Activated B cell treated with CpG ODN at 0.5 μM for 24 hours (primary cell): ENCODE results near the gene FLNB. TPM values are rescaled to one million over a fixed set of nuclear protein-coding genes. Genes with fewer than 3 reads are reported as not detected.
"Not testable (repeated sequence)": the region's sequence is repeated elsewhere in the genome, so short reads cannot be mapped to it uniquely, and the experiment has no call there.

Experiments
- ATAC-seq: fragments of 200-7000 bp; cut with Tn5 transposase; one replicate; pipeline ENCODE4 v1.10.0; 2021; ENCODE audit warnings: low read depth, mild to moderate bottlenecking, moderate library complexity
- CTCF ChIA-PET: fragments of 350-600 bp; sonication (Branson Sonifier 250); formaldehyde crosslinking; loops from one replicate; lab custom pipeline; 2021; ENCODE audit warnings: antibody characterized with exemption; lab: Charles Lee
- POLR2A ChIA-PET: fragments of 350-600 bp; sonication (Branson Sonifier 250); formaldehyde crosslinking; loops from one replicate; lab custom pipeline; 2021; ENCODE audit warnings: antibody characterized with exemption; lab: Charles Lee
- DNase-seq: peaks from one replicate; pipeline ENCODE4 v3.0.0; 2022
- H3K27ac Mint-ChIP-seq: one replicate; pipeline ENCODE4 v1.8.0; 2020; ENCODE audit warnings: mixed read lengths
- H3K27me3 Mint-ChIP-seq: one replicate; pipeline ENCODE4 v1.8.0; 2021; ENCODE audit warnings: mixed read lengths
- H3K36me3 Mint-ChIP-seq: one replicate; pipeline ENCODE4 v1.8.0; 2021; ENCODE audit warnings: low read depth, mixed read lengths
- H3K4me1 Mint-ChIP-seq: one replicate; pipeline ENCODE4 v1.8.0; 2021; ENCODE audit warnings: mixed read lengths
- H3K4me3 Mint-ChIP-seq: one replicate; pipeline ENCODE4 v1.8.0; 2020; ENCODE audit warnings: mild to moderate bottlenecking, mixed read lengths
- H3K9me3 Mint-ChIP-seq: one replicate; pipeline ENCODE4 v1.8.0; 2020; ENCODE audit warnings: mixed read lengths
- intact Hi-C: fragments of 100-400 bp; cut with micrococcal nuclease; formaldehyde crosslinking; loops from one replicate; pipeline ENCODE4 v1.15.1; 2024
- total RNA-seq: library from RNA; stranded (reverse); gene quantifications from 2 replicates; pipeline ENCODE4 v1.2.3, GENCODE V29; 2022
- TF ChIP-seq, protein P1 (sequence below): fragments of 200-600 bp; IDR thresholded peaks from one replicate; pipeline ENCODE4 v1.8.0; 2022; ENCODE audit warnings: antibody characterized with exemption, mild to moderate bottlenecking

Gene FLNB
- total RNA-seq, 1 donor from 2014 or later = 16.7 TPM

DNA sequence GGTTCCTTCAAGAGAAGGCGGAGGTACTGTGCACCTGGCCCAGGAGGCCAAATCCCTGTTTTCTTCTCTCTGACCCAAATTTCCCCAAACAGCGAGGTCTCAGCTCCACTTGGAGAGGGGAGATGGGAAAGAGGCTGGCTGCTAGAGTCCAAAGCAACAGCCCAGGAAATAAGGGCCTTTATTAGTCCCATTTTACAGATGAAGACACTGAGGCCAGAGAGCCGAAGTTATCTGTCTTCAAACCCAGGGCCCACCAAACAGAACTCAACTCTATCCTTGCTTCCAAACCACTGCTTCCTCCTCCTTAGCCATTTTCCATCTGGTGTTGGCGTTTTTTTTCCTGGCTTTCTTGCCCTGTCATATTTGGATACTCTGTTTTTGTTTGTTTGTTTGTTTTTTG is 22.0 kb upstream of the FLNB start:
- H3K27me3 Mint-ChIP-seq = no peaks in the 10 kb centered on the region
- peaks cover 22% of the 10 kb centered on the region for H3K4me1 Mint-ChIP-seq
- ChIA-PET CTCF (no interaction called here), POLR2A (interaction anchor here (0.7 kb wide), 1 partner anchor 246 kb away, joined by 3 read pairs; no protein-coding TSS in a partner anchor)
- intact Hi-C loops = no loop called here
- DNase-seq (no peak), ATAC-seq (no peak)
- no peaks in the 10 kb centered on the region for H3K9me3 Mint-ChIP-seq
- no peak overlapping the region for H3K27ac Mint-ChIP-seq
- TF ChIP-seq, protein P1, sequence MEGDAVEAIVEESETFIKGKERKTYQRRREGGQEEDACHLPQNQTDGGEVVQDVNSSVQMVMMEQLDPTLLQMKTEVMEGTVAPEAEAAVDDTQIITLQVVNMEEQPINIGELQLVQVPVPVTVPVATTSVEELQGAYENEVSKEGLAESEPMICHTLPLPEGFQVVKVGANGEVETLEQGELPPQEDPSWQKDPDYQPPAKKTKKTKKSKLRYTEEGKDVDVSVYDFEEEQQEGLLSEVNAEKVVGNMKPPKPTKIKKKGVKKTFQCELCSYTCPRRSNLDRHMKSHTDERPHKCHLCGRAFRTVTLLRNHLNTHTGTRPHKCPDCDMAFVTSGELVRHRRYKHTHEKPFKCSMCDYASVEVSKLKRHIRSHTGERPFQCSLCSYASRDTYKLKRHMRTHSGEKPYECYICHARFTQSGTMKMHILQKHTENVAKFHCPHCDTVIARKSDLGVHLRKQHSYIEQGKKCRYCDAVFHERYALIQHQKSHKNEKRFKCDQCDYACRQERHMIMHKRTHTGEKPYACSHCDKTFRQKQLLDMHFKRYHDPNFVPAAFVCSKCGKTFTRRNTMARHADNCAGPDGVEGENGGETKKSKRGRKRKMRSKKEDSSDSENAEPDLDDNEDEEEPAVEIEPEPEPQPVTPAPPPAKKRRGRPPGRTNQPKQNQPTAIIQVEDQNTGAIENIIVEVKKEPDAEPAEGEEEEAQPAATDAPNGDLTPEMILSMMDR = no peak
- H3K4me3 Mint-ChIP-seq = no peak overlapping the region
- no peaks in the 10 kb centered on the region for H3K36me3 Mint-ChIP-seq

- H3K4me3 Mint-ChIP-seq, H3K27me3 Mint-ChIP-seq, ATAC-seq, H3K27ac Mint-ChIP-seq, CTCF ChIA-PET, POLR2A ChIA-PET, intact Hi-C loops, H3K9me3 Mint-ChIP-seq, H3K4me1 Mint-ChIP-seq, H3K36me3 Mint-ChIP-seq, DNase-seq: not testable (repeated sequence)
These were observed 19.0 kb upstream of the FLNB start for GRCh38 chr3:57989198-57989597.

DNA sequence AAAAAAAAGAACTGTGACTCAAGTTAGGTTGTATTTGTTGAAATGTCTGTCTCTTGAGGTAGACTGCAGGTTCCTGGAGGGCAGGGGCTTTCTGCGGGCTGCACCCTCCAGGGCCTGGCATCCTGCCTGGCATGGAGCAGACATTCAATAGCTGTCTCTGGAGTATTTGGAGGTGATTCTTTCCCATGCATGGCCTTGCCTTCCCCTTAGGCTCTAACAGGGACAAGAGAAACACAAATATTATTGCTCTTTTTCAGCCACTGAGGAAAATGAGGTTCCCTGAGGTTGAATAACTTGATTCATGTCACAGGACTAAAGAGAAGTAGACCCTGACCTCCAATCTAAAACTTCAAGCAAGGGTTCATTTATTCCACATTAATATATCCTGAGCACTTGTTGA is 18.6 kb upstream of the FLNB start:
- TF ChIP-seq, protein P1 = no peak
- Mint-ChIP-seq H3K36me3 (no peaks in the 10 kb centered on the region), H3K9me3 (no peaks in the 10 kb centered on the region), H3K27ac (no peak overlapping the region), H3K4me3 (no peak overlapping the region), H3K27me3 (no peaks in the 10 kb centered on the region), H3K4me1 (no peaks in the 10 kb centered on the region)
- CTCF ChIA-PET = no interaction called here
- ATAC-seq = no peak
- DNase-seq = no peak
- POLR2A ChIA-PET = no interaction called here
- intact Hi-C loops = no loop called here

DNA sequence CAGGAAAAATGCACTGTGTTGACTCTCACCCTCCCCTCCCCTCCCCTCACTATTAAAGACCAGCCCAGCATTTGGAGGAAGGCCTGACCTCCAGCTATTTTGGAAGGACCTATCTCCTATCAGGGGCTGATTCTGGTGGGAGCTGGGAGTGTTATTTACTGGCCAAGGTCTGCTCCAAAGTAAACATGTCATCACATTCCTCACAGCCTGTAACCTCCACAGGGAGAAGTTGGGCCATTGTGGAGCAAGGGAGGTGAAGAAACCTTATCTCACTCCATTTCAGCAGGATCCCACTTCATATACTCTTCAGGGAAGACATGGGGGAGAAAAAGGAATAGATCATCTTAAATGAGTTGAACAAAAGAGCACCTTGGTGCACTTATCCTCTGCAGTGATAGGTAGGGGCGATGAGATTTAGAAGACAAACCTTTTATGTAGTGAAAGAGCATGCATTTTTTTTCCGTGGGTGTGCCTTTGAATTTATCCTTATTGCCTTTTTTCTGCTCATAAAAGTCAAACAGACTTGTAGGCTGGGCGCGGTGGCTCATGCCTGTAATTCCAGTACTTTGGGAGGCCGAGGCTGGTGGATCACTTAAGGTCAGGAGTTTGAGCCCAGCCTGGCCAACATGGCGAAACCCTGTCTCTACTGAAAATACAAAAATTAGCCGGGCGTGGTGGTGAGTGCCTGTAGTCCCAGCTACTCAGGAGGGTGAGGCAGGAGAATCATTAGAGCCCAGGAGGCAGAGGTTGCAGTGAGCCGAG is 15.6 kb upstream of the FLNB start:
- TF ChIP-seq, protein P1 = no peak
- H3K4me1 Mint-ChIP-seq = no peaks in the 10 kb centered on the region
- H3K27me3 Mint-ChIP-seq = no peaks in the 10 kb centered on the region
- ATAC-seq = no peak
- no peak for DNase-seq
- H3K27ac Mint-ChIP-seq = no peak overlapping the region
- H3K9me3 Mint-ChIP-seq = no peaks in the 10 kb centered on the region
- ChIA-PET POLR2A (no interaction called here), CTCF (no interaction called here)
- H3K4me3 Mint-ChIP-seq = no peak overlapping the region
- intact Hi-C loops = no loop called here
- H3K36me3 Mint-ChIP-seq = no peaks in the 10 kb centered on the region

DNA sequence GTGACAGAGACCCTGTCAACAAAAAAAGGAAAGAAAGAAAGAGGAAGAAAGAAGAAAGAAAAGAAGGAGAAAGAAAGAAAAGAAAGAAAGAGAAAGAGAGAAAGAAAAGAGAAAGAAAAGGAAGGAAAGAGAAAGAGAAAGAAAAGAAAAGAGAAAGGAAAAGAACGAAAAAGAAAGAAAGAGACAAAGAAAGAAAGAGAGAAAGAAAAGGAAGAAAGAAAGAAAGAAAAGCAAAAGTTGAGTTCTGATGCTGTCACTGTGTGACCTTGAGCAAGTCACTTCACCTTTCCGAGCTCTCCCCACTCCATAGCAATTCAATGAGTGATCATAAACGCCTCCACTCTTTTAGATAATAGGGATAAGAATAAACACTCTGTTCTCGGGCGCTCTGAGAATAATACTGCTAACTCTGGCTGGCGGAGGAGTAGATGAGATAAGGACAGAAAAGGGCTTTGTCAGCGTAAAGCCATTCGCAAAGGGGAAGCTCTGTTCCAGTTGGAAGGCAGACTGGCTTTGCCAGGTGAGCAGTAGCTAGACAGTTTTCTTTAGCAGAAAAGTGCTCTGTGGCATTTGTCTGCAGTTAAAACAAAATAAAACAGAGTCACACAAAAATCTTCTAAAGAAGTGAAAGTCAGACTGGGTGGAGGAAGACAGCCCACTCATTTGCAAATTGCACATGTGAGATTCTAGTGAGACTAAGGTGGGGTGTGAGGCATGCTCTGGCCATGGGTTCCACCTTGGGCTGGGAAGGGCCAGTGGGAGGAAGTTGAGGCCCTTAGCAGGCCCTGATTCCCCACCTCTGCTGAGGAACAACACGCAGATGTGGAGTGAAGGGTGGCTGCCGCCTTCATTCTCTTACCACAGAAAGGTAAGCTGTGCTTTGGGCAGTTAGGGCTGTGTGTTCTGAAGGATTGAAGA is 9.6 kb upstream of the FLNB start:
- POLR2A ChIA-PET = no interaction called here
- DNase-seq (no peak), ATAC-seq (peak; percentile 50)
- Mint-ChIP-seq H3K4me3 (peak overlapping the region; percentile 63), H3K4me1 (peaks cover 21% of the 10 kb centered on the region), H3K27ac (no peak overlapping the region), H3K27me3 (no peaks in the 10 kb centered on the region), H3K36me3 (no peaks in the 10 kb centered on the region), H3K9me3 (no peaks in the 10 kb centered on the region)
- intact Hi-C loops = loop anchor here (2.0 kb wide), 1 partner anchor 14 kb away; no protein-coding TSS in a partner anchor
- CTCF ChIA-PET = interaction anchor here (0.7 kb wide), 1 partner anchor 179 kb away, joined by 3 read pairs; no protein-coding TSS in a partner anchor
- TF ChIP-seq, protein P1 = no peak
